ENCODE results near the gene PHTF1. TPM values are rescaled to one million over a fixed set of nuclear protein-coding genes. Genes with fewer than 3 reads are reported as not detected.

Gene PHTF1
- total RNA-seq, result 5.5 and 7.4 TPM in 2 replicates

- FAIRE-seq (no peak), DNase-seq (ENCODE audit: low read depth) (peak; percentile 64)
- no peaks in the 10 kb centered on the region for H3K36me3 ChIP-seq (ENCODE audit: control insufficient read depth, insufficient read depth, low read length)
- no peaks in the 10 kb centered on the region for H3K27me3 ChIP-seq (ENCODE audit: control insufficient read depth, insufficient read depth, low read length)
- peak within 1 kb of the TSS; percentile 84 for H3K4me3 ChIP-seq (ENCODE audit: low read depth, low read length)
- no peak for TF ChIP-seq CTCF (IDR thresholded peaks at IDR 0.05; ENCODE audit: insufficient read depth, low read length, severe bottlenecking)
Observed at GRCh38 chr1:113759333-113760101, at the start of gene PHTF1. TSS of gene PHTF1 (minus strand) at chr1:113759486. CDS start at chr1:113758703, 783 bp downstream.

- no peak for FAIRE-seq
Observed at GRCh38 chr1:113808450-113809195, 49.3 kb upstream of the PHTF1 start.

GRCh38 chr1:113805639-113806038, 46.4 kb upstream of the PHTF1 start:
- FAIRE-seq (no peak), DNase-seq (ENCODE audit: low read depth) (no peak)
- no peak for TF ChIP-seq CTCF (IDR thresholded peaks at IDR 0.05; ENCODE audit: insufficient read depth, low read length, severe bottlenecking)
- Histone ChIP-seq H3K36me3 (ENCODE audit: control insufficient read depth, insufficient read depth, low read length) (no peaks in the 10 kb centered on the region), H3K4me3 (ENCODE audit: low read depth, low read length) (no peak overlapping the region), H3K27me3 (ENCODE audit: control insufficient read depth, insufficient read depth, low read length) (no peaks in the 10 kb centered on the region)

More at GRCh38 chr1:113808450-113809195, 49.3 kb upstream of the PHTF1 start:
- no peaks in the 10 kb centered on the region for H3K27me3 ChIP-seq (ENCODE audit: control insufficient read depth, insufficient read depth, low read length)
- DNase-seq (ENCODE audit: low read depth), result peak; percentile 62
- H3K4me3 ChIP-seq (ENCODE audit: low read depth, low read length), result no peak overlapping the region
- H3K36me3 ChIP-seq (ENCODE audit: control insufficient read depth, insufficient read depth, low read length), result no peaks in the 10 kb centered on the region
- no peak for TF ChIP-seq CTCF (IDR thresholded peaks at IDR 0.05; ENCODE audit: insufficient read depth, low read length, severe bottlenecking)

GRCh38 chr1:113805256-113805531, 45.9 kb upstream of the PHTF1 start:
- no peak for TF ChIP-seq CTCF (IDR thresholded peaks at IDR 0.05; ENCODE audit: insufficient read depth, low read length, severe bottlenecking)
- DNase-seq (ENCODE audit: low read depth) (no peak), FAIRE-seq (no peak)
- H3K36me3 ChIP-seq (ENCODE audit: control insufficient read depth, insufficient read depth, low read length), result no peaks in the 10 kb centered on the region
- H3K4me3 ChIP-seq (ENCODE audit: low read depth, low read length), result no peak overlapping the region
- no peaks in the 10 kb centered on the region for H3K27me3 ChIP-seq (ENCODE audit: control insufficient read depth, insufficient read depth, low read length)

- no peak overlapping the region for H3K4me3 ChIP-seq (ENCODE audit: low read depth, low read length)
- H3K36me3 ChIP-seq (ENCODE audit: control insufficient read depth, insufficient read depth, low read length), result no peaks in the 10 kb centered on the region
- peak; percentile 84 for DNase-seq (ENCODE audit: low read depth)
- H3K27me3 ChIP-seq (ENCODE audit: control insufficient read depth, insufficient read depth, low read length), result no peaks in the 10 kb centered on the region
- TF ChIP-seq CTCF (IDR thresholded peaks at IDR 0.05; ENCODE audit: insufficient read depth, low read length, severe bottlenecking), result no peak
- no peak for FAIRE-seq
Observed at GRCh38 chr1:113804421-113805255, 45.4 kb upstream of the PHTF1 start.

Measured in bronchial epithelial cell (primary cell).